ENCODE measurements around the gene IQCM. TPM values are rescaled to one million over a fixed set of nuclear protein-coding genes. Genes with fewer than 3 reads are reported as not detected.
"Not testable (repeated sequence)": the region's sequence is repeated elsewhere in the genome, so short reads cannot be mapped to it uniquely, and the experiment has no call there.

The IQCM gene
- total RNA-seq, 1 experiment from 2014 or later: not detected

DNA sequence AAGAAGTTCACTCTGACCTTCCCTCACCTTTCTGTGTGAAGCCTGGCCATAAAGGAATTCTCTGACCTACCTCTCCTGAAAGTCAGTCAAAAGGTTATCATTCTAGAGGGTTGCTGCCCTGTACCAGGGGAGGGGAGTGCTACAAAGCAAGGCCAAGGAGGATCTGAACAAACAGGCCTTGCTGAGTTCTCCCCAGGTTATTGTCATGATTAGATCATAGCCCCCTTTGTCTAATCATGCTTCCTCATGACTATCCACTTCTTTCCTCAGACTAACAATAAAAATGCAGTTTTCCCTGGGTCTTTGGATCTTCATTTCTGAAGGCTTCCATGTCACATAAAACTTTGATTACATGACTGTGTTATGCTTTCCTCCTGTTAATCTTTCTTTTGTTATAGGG is 472.0 kb downstream of the IQCM start:
- POLR2A ChIA-PET: no interaction called here
- no peak for DNase-seq (ENCODE audit: low read depth, low spot score)

DNA sequence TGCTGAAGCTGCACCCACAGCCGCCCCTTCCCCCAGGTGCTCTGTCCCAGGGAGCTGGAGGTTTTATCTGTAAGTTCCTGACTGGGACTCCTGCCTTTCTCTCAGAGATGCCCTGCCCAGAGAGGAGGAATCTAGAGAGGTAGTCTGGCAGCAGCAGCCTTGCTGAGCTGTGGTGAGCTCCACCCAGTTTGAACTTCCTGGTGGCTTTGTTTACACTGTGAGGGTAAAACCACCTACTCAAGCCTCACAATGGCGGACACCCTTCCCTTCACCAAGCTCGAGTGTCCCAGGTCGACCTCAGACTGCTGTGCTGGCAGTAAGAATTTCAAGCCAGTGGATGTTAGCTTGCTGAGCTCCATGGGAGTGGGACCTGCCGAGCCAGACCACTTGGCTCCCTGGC is 474.5 kb downstream of the IQCM start:
- H3K4me3 ChIP-seq (ENCODE audit: low read depth in 2 of 2, low read length in 2 of 2); H3K4me1 ChIP-seq (ENCODE audit: control insufficient read depth, insufficient read depth, low read length); CTCF ChIA-PET; H3K9me3 ChIP-seq (ENCODE audit: control insufficient read depth, insufficient read depth, low read depth, low read length); H3K27me3 ChIP-seq (ENCODE audit: control insufficient read depth, insufficient read depth, low read length); DNase-seq (ENCODE audit: low read depth, low spot score); intact Hi-C loops (cut with micrococcal nuclease; ENCODE audit: unreplicated experiment); H3K36me3 ChIP-seq (ENCODE audit: control insufficient read depth, insufficient read depth, low read length); BruUV-seq (replicated peaks); POLR2A ChIA-PET; H3K27ac ChIP-seq (ENCODE audit: low read length); ATAC-seq; in situ Hi-C loops (cut with HindIII; ENCODE audit: low pct_unique_long_range_greater_than_20kb, low sequenced_read_pairs): not testable (repeated sequence)

More for the DNA sequence above, 472.0 kb downstream of the IQCM start:
- no peak overlapping the region for H3K27ac ChIP-seq (ENCODE audit: low read length)
- no TSS peak for BruUV-seq (replicated peaks)
- TF ChIP-seq, protein P1, sequence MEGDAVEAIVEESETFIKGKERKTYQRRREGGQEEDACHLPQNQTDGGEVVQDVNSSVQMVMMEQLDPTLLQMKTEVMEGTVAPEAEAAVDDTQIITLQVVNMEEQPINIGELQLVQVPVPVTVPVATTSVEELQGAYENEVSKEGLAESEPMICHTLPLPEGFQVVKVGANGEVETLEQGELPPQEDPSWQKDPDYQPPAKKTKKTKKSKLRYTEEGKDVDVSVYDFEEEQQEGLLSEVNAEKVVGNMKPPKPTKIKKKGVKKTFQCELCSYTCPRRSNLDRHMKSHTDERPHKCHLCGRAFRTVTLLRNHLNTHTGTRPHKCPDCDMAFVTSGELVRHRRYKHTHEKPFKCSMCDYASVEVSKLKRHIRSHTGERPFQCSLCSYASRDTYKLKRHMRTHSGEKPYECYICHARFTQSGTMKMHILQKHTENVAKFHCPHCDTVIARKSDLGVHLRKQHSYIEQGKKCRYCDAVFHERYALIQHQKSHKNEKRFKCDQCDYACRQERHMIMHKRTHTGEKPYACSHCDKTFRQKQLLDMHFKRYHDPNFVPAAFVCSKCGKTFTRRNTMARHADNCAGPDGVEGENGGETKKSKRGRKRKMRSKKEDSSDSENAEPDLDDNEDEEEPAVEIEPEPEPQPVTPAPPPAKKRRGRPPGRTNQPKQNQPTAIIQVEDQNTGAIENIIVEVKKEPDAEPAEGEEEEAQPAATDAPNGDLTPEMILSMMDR (IDR thresholded peaks at IDR 0.05): no peak
- TF ChIP-seq POLR2AphosphoS5 (IDR thresholded peaks at IDR 0.05; ENCODE audit: low read depth, low read length) (no peak), TCF7L2 (IDR thresholded peaks at IDR 0.05; ENCODE audit: low read depth, low read length) (no peak), SIN3A (IDR thresholded peaks at IDR 0.05; ENCODE audit: borderline replicate concordance, insufficient read depth, low read depth, low read length) (no peak)
- TF ChIP-seq, protein P2, sequence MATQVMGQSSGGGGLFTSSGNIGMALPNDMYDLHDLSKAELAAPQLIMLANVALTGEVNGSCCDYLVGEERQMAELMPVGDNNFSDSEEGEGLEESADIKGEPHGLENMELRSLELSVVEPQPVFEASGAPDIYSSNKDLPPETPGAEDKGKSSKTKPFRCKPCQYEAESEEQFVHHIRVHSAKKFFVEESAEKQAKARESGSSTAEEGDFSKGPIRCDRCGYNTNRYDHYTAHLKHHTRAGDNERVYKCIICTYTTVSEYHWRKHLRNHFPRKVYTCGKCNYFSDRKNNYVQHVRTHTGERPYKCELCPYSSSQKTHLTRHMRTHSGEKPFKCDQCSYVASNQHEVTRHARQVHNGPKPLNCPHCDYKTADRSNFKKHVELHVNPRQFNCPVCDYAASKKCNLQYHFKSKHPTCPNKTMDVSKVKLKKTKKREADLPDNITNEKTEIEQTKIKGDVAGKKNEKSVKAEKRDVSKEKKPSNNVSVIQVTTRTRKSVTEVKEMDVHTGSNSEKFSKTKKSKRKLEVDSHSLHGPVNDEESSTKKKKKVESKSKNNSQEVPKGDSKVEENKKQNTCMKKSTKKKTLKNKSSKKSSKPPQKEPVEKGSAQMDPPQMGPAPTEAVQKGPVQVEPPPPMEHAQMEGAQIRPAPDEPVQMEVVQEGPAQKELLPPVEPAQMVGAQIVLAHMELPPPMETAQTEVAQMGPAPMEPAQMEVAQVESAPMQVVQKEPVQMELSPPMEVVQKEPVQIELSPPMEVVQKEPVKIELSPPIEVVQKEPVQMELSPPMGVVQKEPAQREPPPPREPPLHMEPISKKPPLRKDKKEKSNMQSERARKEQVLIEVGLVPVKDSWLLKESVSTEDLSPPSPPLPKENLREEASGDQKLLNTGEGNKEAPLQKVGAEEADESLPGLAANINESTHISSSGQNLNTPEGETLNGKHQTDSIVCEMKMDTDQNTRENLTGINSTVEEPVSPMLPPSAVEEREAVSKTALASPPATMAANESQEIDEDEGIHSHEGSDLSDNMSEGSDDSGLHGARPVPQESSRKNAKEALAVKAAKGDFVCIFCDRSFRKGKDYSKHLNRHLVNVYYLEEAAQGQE (IDR thresholded peaks at IDR 0.05; ENCODE audit: insufficient read depth in 1 of 2, low read depth in 2 of 2, low read length in 1 of 2): no peak
- no peaks in the 10 kb centered on the region for H3K36me3 ChIP-seq (ENCODE audit: control insufficient read depth, insufficient read depth, low read length)
- CTCF ChIA-PET: no interaction called here
- no peak overlapping the region for H3K4me3 ChIP-seq (ENCODE audit: low read depth in 2 of 2, low read length in 2 of 2)
- in situ Hi-C loops (cut with HindIII; ENCODE audit: low pct_unique_long_range_greater_than_20kb, low sequenced_read_pairs): no loop called here
- no peaks in the 10 kb centered on the region for H3K27me3 ChIP-seq (ENCODE audit: control insufficient read depth, insufficient read depth, low read length)
- H3K4me1 ChIP-seq (ENCODE audit: control insufficient read depth, insufficient read depth, low read length): no peaks in the 10 kb centered on the region
- H3K9me3 ChIP-seq (ENCODE audit: control insufficient read depth, insufficient read depth, low read depth, low read length): no peaks in the 10 kb centered on the region
- no peak for ATAC-seq
- intact Hi-C loops (cut with micrococcal nuclease; ENCODE audit: unreplicated experiment): no loop called here

DNA sequence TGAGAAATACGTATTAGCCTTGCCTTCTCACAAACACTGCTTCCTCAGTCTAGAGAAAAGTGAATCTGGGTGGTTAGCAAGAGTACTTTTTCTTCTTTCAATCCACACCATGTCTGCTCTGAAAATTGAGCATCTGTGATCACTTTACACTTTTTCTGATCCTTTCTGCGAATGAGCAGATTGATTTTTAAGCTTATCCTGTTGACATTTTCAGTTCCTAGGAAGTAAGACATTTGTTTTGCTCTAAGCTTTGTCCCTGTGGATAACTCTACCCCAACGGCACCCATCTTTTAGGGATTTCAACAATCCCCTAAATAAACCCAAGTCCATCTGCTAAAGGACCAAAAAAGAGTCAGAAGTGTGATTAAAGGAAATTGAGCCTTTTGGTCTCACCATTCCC is 487.5 kb downstream of the IQCM start:
- Histone ChIP-seq H3K27me3 (ENCODE audit: control insufficient read depth, insufficient read depth, low read length) (no peaks in the 10 kb centered on the region), H3K4me3 (ENCODE audit: low read depth in 2 of 2, low read length in 2 of 2) (no peak overlapping the region), H3K4me1 (ENCODE audit: control insufficient read depth, insufficient read depth, low read length) (no peaks in the 10 kb centered on the region), H3K27ac (ENCODE audit: low read length) (no peak overlapping the region), H3K36me3 (ENCODE audit: control insufficient read depth, insufficient read depth, low read length) (no peaks in the 10 kb centered on the region), H3K9me3 (ENCODE audit: control insufficient read depth, insufficient read depth, low read depth, low read length) (no peaks in the 10 kb centered on the region)
- ATAC-seq: no peak
- ChIA-PET POLR2A (no interaction called here), CTCF (no interaction called here)
- no peak for TF ChIP-seq POLR2AphosphoS5 (IDR thresholded peaks at IDR 0.05; ENCODE audit: low read depth, low read length)
- TF ChIP-seq, protein P1 (IDR thresholded peaks at IDR 0.05): no peak
- no peak for TF ChIP-seq TCF7L2 (IDR thresholded peaks at IDR 0.05; ENCODE audit: low read depth, low read length)
- TF ChIP-seq SIN3A (IDR thresholded peaks at IDR 0.05; ENCODE audit: borderline replicate concordance, insufficient read depth, low read depth, low read length): no peak
- TF ChIP-seq, protein P2 (IDR thresholded peaks at IDR 0.05; ENCODE audit: insufficient read depth in 1 of 2, low read depth in 2 of 2, low read length in 1 of 2): no peak
- intact Hi-C loops (cut with micrococcal nuclease; ENCODE audit: unreplicated experiment): no loop called here
- in situ Hi-C loops (cut with HindIII; ENCODE audit: low pct_unique_long_range_greater_than_20kb, low sequenced_read_pairs): no loop called here
- BruUV-seq (replicated peaks): no TSS peak
- DNase-seq (ENCODE audit: low read depth, low spot score): no peak
